Measurements from ENCODE around the gene NFIA.
A peak's percentile ranks its signal among the peaks of the same experiment; 100 is the strongest.
"Not testable (repeated sequence)": the region's sequence is repeated elsewhere in the genome, so short reads cannot be mapped to it uniquely, and the experiment has no call there.

The NFIA gene

DNA sequence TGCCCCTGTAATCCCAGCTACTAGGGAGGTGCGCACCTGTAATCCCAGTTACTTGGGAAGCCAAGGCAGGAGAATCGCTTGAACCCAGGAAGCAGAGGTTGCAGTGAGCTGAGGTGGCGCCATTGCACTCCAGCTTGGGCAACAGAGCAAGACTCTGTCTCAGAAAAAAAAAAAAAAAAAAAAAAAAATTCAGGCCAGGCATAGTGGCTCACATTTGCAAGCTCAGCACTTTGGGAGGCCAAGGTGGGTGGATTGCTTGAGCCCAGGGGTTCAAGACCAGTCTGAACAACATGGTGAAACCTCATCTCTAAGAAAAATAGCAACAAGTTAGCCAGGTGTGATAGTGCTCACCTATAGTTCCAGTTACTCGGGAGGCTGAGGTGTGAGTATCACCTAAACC is 20.8 kb upstream of the NFIA start:
- DNase-seq = peak; percentile 17

DNA sequence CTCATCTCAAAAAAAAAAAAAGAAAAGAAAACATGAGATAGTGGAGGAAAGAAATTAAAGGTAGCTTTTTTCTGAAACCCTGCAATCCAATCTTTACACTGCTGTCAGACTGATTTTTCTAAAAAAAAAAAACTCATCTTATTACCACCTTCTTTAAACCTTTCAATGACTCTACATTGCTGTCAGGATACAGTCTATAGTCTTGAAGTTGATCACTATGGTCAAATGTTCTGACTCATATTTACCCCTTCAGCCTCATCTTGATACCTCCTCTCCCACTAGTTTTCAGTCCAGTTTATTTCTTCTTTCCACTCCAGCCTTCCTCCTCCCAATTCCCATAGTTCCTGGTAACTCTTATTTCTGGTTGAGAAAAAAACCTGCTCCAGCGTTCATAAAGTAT is 17.7 kb upstream of the NFIA start:
- DNase-seq = no peak

DNA sequence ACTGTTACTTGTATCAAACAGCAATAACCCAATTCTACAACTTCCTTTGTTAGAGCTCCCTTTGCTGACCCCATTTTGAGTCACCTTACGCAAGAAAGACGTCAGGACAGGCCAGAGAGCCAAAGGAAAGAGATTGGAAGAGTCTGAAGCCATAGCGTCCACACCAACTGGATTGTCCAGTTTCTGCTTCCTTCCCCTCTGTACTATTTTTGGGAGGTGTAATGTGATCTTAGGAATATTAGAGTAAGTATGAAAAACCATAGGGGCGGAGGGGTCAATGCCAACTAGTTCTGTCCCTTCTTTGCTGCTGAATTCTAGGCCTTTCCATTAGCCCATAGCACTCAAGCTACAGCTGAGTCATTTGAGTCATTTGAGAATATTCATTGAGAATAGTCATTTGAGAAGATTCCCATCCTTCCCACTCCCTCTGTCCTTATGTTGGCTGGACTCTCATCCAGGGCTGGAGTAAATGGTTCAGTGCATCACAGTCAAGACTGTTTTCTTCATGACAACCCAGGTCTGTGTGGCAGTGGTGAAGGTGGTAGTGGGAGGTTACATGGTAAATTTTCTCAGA is 14.8 kb upstream of the NFIA start:
- no peak for DNase-seq

DNA sequence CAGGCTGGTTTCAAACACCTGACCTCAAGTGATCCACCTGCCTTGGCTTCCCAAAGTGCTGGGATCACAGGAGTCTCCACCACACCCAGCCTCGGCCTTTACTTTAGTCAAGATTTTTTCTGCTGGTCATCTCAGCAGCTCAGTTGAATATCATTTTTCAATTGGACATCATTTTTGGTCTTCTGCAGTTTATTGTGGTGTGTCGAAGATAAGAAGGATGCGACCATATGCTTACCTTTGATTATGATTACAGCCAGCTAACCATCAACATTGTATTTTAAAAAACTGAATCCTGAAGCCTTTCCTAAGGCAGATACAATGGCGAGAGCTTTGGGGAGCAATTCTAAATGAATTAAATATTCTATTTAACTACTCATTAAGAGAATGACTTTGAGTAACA is 12.3 kb upstream of the NFIA start:
- no peak for DNase-seq

DNA sequence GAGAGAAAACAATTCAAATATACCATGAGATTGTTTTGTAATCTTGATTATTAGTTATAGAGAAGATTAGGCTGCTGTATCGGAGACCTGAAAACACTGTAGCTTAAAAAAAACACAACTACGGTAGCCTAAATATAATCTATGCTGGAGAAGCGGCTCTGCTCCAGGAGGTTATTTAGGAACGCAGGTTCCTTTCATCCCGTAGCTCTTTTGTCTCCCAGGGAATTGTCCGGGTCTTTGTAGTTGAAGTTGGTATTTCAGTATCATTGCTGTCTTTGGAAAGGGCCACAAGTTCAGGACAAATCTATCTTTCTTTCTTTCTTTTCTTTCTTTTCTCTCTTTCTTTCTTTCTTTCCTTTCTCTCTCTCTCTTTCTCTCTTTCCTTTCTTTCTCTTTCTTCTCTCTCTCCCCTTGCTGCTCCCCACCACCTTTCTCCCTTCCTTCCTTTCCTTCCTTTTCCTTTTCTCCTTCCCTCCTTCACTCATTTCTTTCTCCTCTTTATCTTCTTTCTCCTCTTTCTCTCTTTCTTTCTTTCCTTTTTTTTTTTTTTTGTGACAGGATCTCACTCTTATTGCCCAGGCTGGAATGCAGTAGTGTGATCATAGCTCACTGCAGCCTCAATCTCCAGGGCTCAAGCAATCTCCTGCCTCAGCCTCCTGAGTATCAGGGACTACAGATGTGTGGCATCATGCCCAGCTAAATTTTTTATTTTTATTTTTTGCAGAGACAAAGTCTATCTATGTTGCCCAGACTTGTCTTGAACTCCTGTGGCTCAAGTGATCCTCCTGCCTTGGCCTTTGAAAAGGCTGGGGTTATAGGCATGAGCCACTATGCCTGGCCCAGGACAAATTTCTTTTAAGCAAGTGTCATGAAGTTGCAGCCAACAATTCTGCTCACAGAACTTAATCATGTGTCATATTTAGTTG is 10.9 kb upstream of the NFIA start:
- DNase-seq = no peak

DNA sequence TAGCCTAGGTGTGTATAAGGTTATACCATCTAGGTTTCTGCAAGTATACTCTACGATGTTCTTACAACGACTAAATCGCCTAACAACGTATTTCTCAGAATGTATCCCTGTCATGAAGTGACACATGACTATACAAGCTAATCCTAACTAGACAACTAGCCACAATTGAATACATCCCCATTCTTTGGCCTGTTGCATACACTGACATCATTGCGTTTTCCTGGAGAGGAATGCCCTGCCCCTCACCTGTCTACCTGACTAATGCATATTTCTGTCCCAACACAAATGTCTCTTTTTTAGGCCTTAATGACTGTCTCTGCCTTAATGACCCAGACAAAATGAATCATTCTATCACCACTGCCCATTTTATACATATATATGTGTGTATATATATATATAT is 8.5 kb upstream of the NFIA start:
- DNase-seq = no peak

DNA sequence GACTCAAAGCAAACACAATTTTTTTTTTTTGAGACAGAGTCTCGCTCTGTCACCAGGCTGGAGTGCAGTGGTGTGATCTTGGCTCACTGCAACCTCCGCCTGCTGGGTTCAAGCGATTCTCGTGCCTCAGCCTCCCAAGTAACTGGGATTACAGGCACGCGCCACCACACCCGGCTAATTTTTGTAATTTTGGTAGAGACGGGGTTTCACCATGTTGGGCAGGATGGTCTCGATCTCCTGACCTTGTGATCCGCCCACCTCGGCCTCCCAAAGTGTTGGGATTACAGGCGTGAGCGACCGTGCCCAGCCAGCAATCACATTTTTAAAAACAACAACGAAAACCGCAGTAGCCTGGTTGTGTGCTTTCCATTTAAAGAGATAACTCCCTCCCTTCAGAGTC is 6.5 kb upstream of the NFIA start:
- not testable (repeated sequence) for DNase-seq

DNA sequence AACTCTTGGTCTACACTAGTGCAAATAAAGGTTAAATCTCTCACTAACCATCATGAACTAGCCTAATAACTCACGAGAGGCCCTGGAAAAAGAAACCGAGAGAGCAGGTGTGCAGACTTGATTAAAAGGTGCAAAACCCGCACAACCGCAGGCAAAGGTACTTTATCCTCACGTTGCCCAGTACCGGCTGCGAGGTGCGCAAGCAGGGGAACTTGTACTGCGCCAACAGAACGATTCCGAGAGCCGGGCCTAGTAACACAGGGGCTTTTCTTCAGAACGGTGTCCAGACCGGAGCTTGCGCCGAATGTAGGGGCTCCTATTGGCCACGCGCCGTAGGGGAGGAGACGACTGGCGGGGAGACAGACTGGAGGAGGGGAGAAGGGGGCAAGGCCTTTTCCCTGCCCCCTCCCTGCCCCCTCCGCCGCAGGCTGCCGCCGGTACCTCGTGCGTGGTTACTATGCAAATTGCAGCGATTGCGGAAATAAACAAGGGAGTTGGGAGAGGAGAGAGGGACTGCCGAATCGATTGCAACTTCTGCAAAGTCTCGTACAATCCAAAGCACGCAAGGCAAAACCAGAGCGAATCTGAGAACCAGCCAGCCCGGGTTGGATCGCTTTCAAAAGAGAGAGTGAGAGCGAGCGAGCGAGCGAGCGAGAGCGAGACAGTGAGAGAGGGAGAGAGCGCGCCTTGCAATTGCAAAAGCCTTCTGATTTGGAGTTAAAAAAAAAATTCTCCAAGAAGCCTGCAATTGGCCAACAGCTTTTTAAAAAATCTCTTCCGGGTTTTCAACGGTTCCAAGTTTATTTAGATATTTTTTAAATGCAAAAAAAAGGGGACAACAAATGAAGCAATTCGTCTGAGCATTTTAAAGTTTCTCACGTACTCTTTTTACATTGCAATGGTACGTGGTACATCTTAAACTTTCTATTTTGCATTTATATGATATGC is 5.4 kb upstream of the NFIA start:
- DNase-seq = peak; percentile 89

DNA sequence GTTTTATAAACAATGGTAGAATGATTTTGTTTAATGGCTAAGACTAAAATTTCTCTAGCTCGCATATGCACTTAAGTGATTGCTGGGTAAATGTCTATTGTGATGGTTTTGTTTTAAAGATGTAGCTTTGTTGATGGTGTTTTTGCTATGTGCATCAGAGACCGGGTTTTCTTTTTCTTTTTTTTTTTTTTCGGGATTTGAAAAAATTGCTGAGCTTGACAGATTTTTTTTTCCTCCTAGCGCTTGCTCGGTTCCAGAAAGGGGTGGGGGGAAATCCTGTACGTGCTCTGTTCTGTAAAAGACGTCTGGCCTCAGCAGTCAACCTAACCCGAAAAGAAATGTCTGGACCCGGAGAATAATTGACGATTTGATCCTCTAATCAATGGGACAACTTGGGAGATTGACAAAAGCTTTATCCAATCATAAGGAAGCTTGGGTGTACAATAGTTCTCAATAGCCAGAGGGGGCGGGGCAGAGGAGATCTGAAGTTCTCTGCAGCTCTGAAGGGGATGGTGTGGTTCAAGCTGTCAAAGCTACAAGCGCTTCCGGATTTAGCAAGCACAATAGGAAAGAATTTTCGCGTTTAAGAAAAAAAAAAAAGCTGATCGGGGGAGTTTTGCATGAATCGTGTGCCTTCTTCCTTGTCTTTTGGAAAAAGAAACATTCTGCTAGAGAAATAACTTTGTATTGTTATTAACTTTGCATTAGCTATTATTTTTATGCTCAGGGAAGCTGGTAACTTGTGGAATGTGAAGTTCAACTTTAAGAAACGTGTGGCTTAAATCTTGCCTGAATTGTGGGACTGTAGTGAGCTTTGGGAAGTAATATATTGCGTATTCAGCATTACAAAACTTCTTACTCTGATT is 4.5 kb upstream of the NFIA start:
- DNase-seq = peak; percentile 96

DNA sequence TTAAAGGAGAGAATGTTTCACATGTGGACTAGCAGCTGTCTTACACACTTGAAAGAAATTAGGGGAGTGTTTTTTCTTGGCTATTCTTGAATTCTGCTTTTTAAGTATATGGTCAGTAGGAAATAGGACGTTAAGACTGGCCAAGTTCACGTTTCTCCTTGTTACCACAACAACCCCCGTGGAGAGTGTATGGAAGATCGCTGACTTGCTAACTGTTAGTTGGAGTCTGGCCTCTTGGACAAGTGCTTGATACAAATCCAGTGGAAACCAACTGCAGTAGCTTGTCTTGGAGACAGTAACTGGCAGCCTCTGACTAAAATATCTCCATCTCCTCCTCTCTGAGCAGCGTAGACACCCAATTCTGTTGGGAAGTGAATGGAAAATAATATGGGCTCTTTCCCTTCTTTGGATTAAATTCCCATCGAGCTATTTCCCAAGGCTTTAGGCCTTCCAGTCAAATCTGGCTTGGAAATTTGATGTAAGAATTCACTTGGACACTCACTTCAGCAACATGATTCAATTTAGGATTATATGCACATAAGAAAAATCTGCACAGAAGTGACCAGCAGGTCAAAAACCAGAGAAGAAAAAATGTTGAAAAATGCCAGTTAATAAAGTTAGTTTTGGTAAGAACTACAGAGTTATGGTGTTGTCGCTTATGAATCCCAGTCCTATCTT is 3.6 kb upstream of the NFIA start:
- no peak for DNase-seq

DNA sequence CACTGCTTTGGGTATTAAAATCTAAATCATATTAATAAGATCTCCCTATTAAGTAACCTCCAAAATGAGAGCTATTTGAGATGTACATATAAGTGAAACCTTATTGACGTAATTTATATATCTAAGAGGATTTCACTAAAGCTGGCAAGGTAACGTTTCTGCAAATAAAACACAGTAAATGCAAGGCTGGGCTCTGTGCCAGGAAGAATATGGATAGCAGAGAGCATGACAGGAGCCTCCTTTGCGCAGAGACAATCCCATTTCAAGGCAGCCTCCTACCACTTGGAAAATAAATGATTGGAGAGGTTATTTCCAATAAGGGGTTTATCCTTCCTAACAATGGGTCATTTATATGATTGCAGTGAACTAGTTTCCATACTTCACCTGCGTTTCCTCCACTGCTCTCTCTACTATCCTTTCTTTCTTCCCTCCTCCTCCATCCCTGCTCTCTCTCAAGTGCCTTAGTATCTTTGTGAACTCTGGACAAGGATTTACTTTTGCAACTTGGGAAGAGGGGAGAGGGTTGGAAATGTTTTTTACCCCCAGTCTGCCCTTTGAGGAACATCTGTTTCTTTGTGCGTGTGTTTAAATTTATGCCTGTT is 3.0 kb upstream of the NFIA start:
- peak; percentile 2 for DNase-seq

DNA sequence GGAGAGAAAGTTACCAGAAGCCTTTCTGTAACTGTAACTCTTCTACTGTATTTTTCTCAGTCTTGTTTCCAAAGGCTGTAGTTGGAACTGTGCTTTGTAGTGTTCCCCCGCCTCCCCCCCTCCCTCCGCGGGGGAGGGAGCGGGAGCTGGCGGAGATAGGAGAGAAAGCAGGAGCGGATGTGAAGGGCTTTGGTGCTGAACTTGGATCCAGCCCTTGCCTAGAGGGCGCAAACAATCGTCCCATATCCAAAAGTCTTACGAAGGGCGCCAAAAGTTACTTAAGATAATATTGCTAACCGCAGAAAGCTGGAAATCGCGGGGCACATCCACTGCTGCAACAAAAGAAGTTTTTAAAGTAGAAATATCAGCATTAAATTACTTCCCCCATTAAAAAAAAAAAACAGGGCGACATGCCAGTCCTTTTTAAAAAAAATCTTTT is 2.4 kb upstream of the NFIA start:
- DNase-seq = peak; percentile 15

DNA sequence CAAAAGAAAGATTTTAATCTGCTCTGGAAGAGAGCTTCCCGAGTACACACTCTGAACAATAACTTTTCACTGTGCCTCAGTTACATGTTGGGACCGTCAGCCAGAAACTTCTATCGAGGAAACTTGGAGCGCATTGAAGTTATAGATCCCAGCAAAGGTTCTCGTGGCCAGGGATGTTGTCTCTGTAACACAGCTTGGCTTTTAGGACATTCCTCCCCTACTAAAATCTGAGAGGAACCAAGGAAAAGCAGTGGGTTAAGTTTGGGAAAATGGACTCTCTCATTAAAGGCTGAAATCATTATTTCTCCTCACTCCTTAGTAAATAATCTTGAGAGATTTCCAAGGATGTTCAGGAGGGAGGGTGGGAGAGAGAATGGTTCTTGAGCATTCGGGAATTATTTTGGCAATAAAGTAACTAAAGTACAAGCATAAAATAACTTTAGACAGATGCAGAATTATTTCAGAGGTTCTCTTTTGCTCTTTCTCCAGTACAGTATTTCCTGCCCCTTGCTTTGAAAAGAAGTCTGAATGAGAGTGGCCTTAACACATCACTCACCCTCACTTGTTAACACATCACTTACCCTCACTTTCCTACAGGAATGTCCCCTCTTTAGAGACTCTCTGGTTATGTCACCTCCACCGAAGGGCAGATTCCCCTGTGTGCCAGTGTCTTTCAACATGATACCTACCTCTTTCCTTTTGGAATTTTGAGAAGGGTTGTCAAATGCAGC is 1.8 kb upstream of the NFIA start:
- DNase-seq = no peak

DNA sequence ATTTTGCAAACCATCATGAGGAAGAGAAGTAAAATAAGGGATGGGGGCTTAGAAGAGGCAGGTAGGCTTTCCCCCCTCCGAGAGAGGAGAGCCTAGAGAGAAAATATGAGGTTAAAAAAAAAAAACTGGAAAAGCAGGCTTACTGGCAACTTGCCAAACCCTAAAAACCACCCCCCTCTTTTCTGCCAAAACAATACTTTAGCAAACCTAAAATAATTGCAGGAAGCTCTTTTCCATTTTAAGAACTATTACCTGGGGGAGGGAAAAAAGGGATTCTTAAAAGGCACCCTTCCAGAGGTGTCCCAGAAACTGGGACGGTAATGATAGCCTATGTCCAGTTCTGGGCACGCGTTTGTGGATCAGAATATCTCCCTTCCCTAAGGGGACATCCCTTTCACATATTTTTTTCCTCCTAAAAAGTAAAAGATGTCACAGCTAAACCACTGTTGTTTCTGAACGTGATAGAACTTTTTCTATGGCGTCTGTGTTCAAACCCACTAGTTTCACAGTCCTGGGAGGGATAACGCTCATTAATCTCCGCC is 1.1 kb upstream of the NFIA start:
- no peak for DNase-seq

DNA sequence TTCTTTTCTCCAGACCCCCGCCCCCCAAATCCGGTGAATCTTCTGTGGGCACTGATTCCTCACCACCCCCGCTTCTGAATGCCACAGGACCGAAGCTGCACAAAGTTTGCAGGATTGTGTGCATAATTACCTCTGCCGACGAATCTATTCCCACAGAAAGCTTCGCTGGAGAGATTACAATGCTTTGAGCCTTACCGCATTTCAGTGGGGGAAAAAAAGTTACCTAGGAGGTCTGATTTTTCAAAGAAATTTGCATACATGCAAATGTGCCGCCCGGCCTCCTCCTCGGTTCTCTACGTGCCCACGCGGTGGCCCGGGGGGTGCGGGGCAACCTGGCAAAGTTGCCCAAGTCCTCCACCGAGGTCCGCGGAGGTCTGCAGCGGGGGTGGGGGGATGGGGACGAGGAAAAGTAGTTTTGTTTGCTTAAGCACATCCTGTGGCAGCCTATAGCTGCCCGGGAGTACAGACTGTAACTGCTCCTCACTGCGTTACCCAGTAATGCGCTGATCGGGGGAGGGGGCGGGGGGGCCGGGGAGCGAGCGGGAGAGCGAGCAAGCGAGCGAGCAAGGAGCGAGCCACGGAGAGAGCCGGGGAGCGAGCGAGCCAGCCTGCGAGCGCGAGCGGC is 563 bp upstream of the NFIA start:
- peak; percentile 63 for DNase-seq

DNA sequence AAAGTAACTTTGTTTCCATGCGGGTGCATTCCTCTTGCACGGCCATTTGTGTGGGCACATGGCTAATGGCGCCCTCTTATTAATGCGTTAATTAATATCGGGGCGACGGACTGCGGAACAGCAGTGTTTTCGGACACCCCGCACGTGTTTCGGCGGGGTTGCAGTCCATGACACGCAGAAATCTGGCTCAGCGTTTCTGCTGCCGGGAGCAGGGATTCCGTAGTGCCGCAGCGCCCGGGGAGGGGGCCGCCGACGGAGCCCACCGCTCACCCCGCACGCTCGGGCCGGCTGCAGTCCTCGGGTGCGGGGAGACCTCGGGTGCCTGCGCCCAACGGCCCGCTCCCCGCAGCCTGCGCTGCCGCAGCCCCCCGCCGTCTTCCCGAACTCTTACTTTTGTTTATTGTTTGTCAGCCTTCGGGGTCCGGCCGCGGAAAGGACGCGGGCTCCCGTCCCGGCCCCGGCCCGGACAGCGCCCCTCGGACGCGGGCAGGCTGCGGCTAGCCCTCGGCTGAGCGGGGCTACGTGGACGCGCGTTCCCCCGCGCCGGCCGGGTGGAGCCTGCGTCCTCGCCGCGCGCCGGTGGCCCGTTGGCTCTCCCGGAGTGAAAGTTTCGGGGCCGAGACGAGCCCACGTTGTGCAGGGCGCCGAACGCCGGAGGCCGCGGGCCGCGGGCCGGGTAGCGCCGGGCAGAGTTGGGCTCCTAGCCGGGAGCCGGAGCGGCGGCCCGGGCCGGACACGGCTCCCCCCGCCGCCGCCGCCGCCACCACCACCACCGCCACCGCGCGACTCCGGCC is 849 bp downstream of the NFIA start:
- peak; percentile 24 for DNase-seq

DNA sequence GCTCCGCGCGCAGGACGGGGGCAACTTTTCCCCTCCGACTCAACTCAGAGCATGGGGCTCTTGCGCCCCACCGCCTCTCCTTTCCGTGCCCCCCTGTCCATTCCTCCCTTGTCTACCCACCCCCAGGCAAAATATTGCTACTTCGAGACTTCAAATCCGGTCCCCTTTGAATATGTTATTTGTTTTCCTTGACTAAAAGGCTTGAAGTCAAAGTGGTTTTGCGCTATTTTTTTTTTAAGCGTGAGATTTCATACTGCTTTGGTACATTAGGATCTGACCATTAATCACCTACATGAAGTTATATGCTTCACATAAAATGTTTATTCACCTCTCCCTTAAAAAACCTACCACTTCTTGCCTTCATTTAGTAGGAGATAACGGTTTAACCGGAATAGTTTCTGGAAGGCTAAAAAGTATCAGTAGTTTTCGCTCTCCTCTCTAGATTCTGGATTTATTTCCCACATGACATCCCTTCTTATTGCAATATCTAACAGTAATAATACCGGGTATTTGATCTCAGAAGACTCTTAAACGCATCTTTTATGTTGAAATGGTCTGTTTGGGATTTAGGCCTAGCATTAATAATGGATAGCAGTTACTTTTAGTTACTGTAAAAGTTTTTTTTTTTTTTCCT is 1.6 kb downstream of the NFIA start:
- no peak for DNase-seq

DNA sequence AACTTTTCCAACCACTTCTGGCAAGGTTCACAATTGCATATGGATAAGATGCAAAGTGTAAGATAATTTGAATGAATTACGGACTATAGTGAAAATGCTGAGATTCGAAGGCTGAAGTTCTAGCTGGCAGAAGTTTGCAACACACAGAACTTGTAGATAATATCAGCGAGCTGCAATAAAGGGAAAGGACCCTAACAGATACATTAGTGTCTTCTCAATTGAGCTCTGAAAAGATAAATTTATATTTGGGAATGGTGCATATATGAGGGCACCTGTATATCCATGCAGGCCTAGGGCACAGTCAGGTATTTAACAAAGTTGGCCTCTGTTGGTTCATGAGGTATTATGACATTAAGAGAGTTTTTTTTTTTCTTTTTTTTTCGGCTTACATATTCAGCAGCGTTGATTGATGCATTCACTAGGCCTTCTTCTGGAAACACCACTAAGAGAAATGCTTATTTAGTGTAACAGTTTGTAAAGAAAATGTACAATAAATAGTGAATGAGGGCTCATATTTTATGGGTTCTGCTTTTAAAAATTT is 2.2 kb downstream of the NFIA start:
- no peak for DNase-seq
